ENCODE results near the gene TXNDC5. TPM values are rescaled to one million over a fixed set of nuclear protein-coding genes. Genes with fewer than 3 reads are reported as not detected.

Gene TXNDC5
- total RNA-seq, 1 experiment from 2014 or later, result 162 TPM

- Histone ChIP-seq H3K27ac (ENCODE audit: low read depth, low read length) (no peak overlapping the region), H3K4me2 (ENCODE audit: low read length) (no peak overlapping the region), H3K36me3 (ENCODE audit: control insufficient read depth in 1 of 2, insufficient read depth in 2 of 2, low read length in 2 of 2) (no peaks in the 10 kb centered on the region), H3K9ac (ENCODE audit: low read length) (no peak overlapping the region), H3K9me2 (ENCODE audit: insufficient read depth) (no peaks in the 10 kb centered on the region), H3K27me3 (ENCODE audit: insufficient read depth, low read length) (no peaks in the 10 kb centered on the region), H2AFZ (ENCODE audit: low read depth, low read length, poor library complexity, severe bottlenecking) (no peak overlapping the region), H3K4me3 (replicated peaks in 1 of 2; ENCODE audit: low read depth in 1 of 2, low read length in 2 of 2) (no peak overlapping the region), H4K20me1 (ENCODE audit: insufficient read depth) (no peaks in the 10 kb centered on the region), H3K4me1 (ENCODE audit: control insufficient read depth in 1 of 2, insufficient read depth in 2 of 2, low read length in 2 of 2) (no peaks in the 10 kb centered on the region), H3K9me3 (ENCODE audit: control insufficient read depth in 1 of 2, insufficient read depth in 1 of 2, low read depth in 1 of 2, low read length in 2 of 2) (peaks cover 0 to 14% of the 10 kb centered on the region in 2 experiments; a peak in 2 of 4 replicates), H3K79me2 (ENCODE audit: insufficient read depth, low read length) (no peaks in the 10 kb centered on the region)
- intact Hi-C loops (cut with micrococcal nuclease), result no loop called here
- no TSS peak for BruUV-seq (replicated peaks)
- no peak for TF ChIP-seq FOSL1 (IDR thresholded peaks at IDR 0.05; ENCODE audit: low read depth)
- no peak for TF ChIP-seq ZNF274 (IDR thresholded peaks at IDR 0.05; ENCODE audit: low read depth, low read length)
- TF ChIP-seq ATF3 (IDR thresholded peaks at IDR 0.05), result no peak
- no peak for TF ChIP-seq ZBTB33 (IDR thresholded peaks at IDR 0.05; ENCODE audit: extremely low read depth, insufficient replicate concordance, low read length)
- TF ChIP-seq SP1 (IDR thresholded peaks at IDR 0.05; ENCODE audit: low read depth), result no peak
- no peak for TF ChIP-seq CBX3 (IDR thresholded peaks at IDR 0.05; ENCODE audit: low read depth)
- no peak for TF ChIP-seq ZFX (IDR thresholded peaks at IDR 0.05)
- no peak for TF ChIP-seq CEBPB (IDR thresholded peaks at IDR 0.05; ENCODE audit: low read depth)
- TF ChIP-seq SRF (IDR thresholded peaks at IDR 0.05; ENCODE audit: low read depth), result no peak
- no peak for TF ChIP-seq MAX (IDR thresholded peaks at IDR 0.05)
- TF ChIP-seq EZH2 (IDR thresholded peaks at IDR 0.05), result no peak
- TF ChIP-seq SIN3A (IDR thresholded peaks at IDR 0.05; ENCODE audit: low read depth), result no peak
- no peak for TF ChIP-seq TCF7L2 (IDR thresholded peaks at IDR 0.05; ENCODE audit: borderline replicate concordance, extremely low read depth, insufficient read depth, insufficient read length)
- ChIA-PET CTCF (no interaction called here), POLR2A (no interaction called here), RAD21 (ENCODE audit: low non-redundant PET in 1 of 2, low total read pairs in 2 of 2, uncharacterized antibody in 2 of 2, unreplicated experiment in 2 of 2) (no interaction called here)
- DNase-seq (ENCODE audit: low read depth, low spot score) (no peak), ATAC-seq (no peak)
Measured at GRCh38 chr6:7848229-7848628, 62.4 kb downstream of the TXNDC5 start.
